Tongue (tissue), 2 donors: ENCODE measurements around the gene MPO. TPM values are rescaled to one million over a fixed set of nuclear protein-coding genes. Genes with fewer than 3 reads are reported as not detected.

Experiments used
- DNase-seq: peaks from one replicate; pipeline ENCODE4 v3.0.0-alpha.2; 2015
- total RNA-seq: library from RNA; depleted of rRNA; stranded (reverse); fragments of >200 nt; gene quantifications from one replicate; pipeline ENCODE4 v1.2.3, GENCODE V29; 2014

The MPO gene, protein sequence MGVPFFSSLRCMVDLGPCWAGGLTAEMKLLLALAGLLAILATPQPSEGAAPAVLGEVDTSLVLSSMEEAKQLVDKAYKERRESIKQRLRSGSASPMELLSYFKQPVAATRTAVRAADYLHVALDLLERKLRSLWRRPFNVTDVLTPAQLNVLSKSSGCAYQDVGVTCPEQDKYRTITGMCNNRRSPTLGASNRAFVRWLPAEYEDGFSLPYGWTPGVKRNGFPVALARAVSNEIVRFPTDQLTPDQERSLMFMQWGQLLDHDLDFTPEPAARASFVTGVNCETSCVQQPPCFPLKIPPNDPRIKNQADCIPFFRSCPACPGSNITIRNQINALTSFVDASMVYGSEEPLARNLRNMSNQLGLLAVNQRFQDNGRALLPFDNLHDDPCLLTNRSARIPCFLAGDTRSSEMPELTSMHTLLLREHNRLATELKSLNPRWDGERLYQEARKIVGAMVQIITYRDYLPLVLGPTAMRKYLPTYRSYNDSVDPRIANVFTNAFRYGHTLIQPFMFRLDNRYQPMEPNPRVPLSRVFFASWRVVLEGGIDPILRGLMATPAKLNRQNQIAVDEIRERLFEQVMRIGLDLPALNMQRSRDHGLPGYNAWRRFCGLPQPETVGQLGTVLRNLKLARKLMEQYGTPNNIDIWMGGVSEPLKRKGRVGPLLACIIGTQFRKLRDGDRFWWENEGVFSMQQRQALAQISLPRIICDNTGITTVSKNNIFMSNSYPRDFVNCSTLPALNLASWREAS
- 19.4 TPM for total RNA-seq

DNA sequence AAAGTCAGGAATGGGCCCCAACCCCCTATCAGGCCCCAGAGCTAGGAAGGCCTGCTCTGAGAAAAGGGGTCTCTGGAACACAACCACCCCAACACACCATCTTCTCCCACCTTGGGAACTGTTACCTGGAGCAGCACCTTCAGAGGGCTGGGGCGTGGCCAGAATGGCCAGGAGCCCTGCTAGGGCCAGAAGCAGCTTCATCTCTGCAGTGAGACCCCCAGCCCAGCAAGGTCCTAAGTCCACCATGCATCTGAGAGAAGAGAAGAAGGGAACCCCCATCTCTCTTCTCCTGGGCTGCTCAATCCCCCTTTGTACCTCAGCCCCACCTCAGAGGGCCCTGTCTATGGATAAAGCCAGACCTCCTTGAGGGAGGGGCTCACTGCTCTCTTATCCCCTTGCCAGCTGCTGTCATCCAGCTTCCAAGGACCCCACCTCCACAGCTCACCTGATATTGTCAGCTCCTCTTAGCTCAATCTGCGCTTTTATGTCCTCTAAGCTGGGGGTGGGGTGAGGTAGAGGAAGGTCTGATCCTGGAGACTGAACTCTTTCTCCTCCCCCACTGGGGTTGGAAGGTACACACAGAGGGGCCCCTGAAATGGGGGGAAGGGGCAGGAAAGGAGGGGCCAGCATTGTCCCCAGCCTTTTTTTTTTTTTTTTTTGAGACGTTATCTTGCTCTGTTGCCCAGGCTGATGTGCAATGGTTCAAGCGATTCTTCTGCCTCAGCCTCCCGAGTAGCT, at the start of gene MPO:
Gene MPO, minus strand, starts transcription at position 456 of the 738 bp plus-strand sequence. Its CDS starts 177 bp downstream, at position 279.
- DNase-seq: no peak

DNA sequence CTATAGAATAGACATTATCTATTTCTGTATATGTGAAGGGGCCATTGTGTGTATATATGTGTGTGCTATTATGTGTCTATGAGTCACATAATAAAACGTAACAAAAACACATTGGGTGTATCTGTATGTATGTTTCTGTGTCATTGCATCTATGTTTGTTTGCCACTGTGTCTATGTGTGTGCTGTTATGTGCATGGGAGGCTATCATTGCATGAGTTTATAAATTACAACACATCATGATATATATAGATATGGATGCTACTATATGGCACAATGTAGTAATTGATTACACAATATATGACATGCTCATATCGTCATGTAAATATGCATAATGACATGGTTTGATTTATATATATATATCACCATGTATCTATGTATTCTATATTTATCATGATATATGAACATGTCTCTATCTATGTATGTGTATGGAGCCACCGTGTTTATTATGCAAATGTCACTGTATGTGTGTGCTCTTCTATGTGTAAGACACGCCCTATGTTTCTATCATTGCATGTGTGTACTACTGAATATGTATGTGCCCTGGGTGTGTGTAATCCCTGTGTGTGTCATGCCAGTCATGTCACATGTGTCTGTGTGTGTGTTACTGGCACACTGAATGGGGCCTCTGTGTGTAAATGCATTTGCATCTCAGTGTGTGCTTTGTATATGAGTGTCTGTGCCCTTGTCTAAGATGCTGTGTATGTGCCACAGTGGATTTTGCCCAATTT, 49.2 kb upstream of the MPO start:
- DNase-seq: no peak

DNA sequence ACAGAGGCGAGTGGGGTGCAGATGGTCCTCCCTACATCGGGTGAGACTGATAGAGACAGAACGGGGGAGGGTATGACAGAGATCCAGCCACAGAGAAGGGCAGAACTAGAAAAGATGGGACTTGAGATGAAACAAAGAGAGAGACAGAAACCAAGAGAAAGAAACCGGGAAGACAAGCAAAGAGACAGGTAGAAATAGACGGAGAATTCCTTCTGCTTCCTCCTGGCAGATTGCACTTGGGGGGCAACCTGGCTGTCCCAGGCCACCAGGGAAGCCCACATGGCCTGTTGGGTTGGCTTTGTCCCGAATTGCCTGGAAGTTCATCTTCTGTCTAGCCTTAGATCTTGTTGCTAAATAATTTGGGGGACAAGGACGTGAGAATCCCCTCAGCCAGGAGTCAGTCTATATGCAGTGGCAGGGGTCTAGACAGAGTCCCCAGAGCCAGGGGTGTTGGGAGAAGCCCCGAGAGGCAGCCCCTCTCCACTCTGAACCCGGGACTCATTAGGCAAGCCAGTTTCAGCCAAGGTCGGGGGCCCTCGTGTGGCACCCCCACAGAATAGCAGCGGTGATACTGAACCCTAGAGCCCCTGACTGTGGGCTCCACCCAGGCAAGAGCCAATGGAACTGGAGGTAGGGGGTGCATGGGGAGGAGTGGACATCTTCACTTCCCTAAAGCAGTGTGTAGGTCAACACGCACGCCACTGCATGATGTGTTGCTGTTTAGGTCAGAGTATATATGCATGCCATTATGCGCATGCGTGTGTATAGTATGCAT, 48.5 kb upstream of the MPO start:
- peak; percentile 27 for DNase-seq

DNA sequence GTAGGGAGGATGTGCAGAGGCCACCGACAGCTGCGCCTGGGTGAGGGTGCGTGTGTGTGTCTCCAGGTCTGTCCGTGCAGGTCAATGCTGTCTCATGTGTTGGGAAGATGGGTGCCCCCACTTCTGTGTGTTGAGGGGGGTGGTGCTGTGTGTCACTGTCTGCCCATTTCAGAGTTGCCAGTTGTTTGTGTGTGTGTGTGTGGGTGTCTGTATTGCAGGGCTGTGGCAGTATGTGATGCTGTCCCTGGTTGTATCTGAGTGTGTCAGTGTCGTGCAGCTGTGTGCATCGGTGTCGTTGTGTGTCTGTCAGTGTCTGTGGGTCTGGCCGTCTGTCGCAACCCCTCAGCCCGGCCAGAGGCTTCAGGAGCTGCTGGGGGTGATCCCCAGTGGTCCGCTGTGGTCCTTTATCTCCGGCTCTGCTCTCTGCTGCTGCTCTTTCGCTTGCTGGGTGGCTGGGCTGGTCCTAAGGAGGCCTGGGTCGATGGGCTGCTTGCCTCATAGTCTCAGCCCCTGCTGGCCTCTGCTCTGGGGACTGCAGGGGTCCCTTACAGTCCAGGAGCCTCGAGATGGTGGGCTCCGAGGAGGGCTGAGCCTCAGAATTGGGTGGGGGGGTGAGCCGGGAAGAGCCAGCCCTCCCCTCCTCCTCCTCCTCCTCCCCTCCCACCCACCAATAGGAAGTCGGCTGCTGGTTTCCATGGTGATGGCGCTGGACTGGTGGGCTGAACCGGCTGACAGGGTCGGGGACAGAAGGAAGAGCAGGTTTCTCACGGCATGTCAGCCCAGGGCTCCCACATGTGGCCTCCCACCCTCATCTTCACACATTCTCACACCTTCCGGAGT, 47.7 kb upstream of the MPO start, which contains the start of gene TSPOAP1:
Gene TSPOAP1, minus strand, starts transcription at position 601 of the 840 bp plus-strand sequence. CDS start 875 bp downstream, outside the sequence.
- DNase-seq: peak; percentile 16

DNA sequence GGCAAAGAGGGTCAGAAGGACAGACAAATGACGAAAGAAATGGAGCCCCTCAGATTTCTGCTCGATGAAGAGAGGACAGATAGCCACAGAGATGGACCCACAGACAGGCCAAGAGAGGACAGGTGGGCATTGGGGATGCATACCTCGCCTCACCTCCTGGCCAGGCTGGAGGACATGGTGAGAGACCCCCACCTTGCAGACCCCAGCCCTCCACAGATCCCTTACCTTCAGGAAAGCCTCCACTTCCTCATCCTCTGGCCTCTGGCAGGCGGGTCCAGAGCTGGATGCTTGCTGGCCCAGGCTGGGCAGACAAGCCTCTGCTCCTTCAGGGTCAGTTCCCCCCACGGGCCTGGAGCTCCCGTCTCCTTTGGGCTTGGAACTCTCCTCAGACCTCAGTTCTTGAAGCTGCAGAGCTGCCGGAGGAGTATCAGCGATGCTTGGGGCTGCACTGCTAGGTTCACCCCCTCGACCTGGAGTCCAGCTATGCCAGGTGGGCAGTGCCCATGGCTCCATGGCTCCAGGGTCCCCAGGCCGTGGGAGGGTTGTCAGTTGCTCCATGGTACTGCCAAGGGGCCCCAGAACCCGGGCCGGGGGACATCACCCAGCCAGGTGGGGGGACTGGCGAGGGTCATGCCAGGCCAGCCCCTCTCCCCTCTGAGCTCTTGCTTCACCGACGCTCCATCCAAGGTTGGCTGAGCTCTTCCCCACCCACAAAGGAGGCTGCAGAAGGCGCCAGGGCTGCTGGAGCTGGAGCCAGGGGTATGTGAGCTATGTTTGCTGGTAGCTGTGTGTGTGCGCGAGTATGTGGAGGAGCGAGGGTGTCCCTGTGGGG, 46.8 kb upstream of the MPO start:
- DNase-seq: no peak

DNA sequence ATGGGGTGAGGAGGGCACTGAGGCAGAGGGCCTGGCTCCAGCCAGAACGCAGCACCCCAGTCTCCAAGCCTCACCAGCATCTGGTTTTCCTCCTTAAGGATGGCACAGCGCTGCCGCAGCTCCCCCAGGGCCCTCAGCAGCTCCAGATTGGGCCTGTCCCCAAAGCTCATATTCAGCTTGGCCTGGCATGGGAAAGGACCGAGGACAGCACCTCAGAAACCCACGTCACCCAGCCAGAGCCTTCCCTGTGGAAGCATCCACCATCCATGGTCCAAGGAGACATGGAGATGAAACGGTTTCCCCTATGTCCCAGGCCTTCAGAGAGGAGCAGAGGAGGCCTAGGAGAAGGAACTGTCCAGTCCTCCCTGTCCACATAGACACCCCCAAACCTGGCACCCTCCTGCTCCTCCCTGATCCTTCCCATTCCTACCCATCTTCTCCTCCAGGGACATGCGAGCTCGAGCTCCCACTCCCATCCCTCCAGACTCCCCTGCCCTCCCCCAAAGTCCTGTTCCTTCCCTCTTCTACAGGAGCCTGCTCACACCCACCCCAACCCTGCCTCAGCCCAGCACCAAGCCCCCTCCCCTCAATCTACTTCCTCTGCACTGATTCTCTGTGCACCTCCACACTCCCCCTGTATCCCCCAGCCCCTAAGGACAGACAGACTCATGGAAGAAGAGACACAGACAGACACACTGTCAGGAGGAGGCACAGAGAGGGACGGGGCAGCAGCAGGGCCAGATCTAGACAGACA, 46.1 kb upstream of the MPO start:
- no peak for DNase-seq

DNA sequence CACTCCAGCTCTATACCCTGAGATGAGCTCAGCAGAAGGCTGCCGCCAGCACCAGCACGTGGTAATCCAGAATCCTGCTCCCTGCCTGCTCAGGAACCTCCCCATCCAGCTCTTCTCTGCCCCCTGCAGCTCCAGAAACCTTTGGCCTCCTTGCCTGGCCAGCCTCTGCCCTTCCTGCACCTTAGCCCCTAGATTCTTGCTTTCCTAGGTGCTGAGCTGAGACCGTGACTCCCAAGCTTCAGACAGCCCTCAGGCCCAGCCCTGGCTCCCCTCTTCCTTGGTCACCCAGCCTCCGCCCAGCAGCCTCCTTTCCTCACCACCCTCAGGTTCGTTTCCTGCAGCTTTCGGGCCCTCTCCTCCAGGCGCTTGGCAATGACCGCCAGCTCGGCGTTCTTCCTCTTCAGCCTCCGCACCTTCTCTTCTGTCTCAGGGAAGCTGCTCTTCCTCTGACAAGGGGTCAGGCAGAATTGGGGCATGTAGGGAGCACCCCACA, 45.3 kb upstream of the MPO start:
- DNase-seq: no peak

DNA sequence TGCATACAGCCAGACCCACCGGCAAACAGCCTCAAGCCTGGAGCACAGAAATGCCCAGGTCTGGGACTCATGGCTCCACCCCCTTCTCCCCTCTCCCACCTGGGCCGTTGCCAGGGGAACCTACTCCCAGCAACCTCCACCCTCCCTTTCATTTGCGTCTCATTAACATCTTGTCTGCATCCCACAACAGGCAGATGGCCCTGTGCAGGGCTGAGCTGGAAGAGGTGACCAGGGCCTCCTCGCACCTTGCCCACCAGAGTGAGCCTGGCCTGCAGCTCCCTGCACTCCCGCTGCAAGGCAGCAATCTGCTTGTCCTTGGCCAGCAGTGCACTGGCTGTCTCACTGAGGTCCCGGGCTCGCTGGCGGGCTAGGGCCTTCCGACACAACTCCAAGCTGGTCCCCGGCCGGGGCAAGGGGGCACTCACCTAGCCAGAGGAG, 44.6 kb upstream of the MPO start:
- peak; percentile 19 for DNase-seq

DNA sequence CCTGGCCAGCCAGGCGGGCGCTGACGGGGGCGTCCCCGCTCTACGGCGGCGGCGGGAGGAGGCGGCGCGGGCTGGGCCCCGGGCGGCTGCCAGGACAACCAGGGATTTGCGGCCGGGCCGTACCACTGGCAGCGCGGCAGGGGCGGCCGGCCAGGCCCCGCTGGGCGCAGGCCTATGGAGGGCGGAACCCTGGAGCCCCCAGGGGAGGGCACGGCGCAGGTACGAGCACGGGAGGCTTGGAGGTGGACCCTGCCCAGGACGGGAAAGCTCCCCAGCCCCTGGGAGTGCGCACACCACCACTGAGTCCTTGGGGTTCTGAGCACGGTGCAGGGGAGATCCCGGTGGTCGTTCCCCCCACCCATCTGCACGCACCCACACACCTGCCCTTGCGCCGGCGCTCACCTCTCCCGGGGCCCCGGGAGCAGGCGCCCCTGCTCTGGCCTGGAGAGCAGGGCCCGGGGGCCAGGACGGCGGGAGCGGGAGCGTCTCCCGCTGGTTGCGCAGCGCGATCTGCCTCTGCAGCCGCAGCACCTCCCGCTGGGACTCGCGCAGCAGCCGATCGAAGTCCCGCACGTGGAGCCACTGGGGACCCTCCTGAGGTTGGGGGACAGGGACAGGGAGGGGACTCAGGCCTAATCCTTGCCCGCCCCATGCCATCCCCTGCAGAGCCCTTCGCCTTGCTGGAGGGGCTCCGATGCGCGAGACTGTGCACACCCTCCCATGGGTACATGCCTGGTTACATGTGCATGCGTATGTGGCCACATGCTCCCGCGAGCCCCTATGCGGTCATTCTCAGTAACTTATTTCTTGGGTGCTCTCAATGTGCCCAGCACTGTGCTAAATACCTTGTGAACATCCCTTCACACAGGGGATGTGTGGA, 43.9 kb upstream of the MPO start:
- peak; percentile 68 for DNase-seq

DNA sequence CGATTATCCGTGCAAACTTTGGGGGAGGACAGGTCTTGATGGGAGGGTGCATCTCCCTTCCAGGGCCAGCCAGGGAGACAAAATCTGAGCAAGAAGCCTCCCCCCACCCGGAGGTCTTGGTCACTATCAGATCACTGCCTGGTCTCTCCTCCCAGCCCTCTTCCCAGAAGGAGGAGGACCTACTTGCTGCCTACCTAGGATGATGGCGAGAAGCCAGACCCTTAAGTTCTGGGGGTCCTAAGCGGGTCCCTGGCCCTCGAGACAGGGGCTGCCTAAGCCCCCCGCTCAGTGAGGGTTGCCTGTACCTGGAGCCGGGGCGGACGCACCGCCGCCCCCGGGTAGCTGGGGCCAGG, 43.3 kb upstream of the MPO start:
- DNase-seq: no peak

DNA sequence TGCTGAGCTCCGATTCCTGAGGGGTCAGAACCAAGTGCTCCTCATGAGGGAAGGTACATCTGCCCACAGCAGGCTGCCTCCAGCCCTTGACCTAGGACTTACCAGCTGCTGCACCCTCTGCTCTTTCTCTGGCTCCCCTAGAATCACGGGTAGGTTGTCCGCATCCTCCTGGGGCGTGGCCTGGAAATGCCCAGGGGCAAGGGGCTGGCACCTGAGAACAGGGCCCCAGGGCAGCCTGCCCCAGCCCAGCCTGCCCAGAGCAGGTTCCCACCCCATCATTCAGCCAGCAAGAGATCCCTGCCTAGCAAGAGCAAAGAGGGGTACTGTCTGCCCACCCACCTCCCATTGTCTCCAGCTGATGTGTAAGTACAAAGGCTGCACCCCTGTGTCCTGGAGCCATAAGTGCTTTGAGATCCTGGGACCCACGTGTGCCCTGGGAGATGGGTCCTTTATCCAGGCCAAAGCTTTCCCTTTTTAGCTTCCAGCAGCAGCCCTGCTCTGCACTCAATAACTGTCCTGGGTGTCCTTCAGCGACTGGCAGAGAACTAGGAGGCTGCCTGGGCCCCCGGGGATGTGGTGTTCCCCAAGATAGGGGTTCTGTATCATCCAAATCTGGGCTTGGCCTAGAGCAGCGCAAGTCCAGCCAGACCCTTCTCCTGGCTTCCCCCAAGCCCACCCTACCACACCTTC, 42.8 kb upstream of the MPO start:
- DNase-seq: no peak

DNA sequence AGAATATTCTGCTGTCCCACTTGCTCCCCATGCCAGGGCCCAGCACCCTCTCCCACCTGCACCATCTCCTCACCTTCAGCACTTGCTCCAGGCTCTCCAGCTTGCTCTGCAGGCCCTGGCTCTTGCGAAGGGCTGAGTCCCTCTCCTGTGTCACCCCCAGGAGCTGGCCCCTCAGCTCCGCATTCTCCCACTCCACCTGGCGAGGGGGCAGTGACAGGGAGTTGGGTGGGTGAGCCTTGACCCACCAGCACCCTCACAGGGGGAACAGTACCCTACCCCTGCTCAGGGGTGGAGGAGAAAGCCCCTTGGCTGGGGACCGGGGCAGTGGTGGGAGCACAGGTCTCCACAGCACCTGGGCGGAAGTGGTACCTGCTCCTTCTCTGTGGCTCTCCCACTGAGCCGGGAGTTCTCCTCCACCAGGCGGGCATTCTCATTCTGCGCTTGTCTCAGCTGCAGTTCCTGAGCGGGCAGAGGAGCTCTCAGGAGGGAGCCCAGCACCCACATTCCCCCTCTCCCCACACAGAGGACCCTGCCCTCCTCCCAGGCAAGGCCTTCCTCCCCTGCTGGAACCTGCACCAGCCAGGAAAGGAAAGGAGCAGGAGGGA, 41.9 kb upstream of the MPO start:
- no peak for DNase-seq

DNA sequence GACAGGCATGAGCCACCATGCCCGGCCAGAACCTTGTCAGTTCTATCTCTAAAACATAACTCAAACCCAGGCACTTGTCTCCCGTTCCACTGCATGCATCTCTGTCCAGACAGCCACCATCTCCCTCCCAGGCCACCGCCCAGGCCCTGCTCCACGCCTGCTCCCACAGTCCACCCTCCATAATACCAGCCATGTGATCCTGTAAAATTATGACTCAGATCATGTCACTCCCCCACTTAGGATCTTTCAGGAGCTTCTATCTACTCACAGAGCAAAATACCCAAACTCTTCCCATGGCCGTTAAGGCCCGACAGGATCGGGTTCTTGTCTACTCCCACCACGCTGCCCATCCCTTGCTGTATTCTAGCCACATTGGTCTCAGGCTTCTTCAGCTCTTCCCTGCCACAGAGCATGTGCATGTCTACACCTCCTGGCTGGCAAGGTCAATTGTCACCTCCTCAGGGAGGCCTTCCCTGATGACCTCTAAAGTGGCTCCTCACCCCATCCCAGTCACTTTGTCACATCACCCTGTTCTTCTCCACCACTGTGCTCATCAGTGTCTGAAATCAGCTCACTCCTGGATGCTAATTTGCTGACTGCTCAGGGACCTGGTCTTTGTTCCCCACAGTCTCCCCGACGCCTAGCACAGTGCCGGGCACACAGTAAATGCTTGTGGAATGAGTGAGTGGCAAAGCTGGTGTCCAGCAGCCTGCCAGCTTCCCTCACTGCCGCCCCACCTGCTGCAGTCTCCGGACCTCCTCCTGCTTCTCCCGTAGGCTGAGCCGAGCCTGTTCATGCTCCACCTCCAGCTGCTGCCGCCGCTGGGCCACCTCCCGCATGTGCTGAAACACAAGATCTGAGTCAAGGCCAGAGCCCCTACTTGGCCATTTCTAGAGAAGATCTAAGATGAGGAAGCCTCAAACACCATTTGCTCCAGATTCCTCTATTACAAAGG, 41.1 kb upstream of the MPO start:
- DNase-seq: no peak

DNA sequence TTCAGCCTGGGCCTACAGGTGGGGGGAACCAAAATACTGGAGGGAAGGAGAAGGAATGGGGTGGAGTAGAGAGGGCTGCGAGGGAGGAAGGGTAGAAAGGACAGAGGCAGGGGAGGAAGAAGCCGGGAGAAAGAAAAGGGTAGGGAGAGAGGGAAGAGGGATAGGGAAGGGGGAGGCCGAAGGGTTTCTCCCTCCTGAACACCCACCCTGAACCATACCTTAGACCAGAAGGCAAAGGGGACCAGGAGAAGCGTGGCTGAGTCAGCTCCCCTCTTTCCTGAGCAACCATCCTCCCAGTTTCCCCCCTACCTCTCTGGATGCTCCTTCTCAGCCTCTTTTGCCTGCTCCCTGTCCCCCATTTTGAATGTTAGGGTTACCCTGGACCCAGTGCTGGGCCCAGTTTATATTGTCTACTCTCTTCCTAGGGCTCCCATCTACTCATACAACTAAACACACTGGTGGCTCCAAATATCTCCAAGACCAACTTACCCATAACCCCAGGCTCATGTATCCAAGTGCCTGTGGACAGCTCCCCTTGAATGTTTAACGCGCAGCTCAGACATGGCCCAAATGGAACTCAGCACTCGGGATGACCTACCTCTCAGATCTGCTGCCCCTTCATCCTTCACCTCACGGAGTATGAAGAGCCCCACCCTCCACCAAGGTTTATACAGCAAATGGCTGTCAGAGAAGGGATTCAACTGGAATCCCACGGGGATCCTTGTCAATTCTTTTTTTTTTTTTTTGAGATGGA, 40.0 kb upstream of the MPO start:
- no peak for DNase-seq
